HL-60/S4 (cell line): Measurements from ENCODE around the gene RD3L.

Experiments used
- in situ Hi-C: fragments of 300-500 bp; cut with MboI; formaldehyde crosslinking; loops from 2 replicates; pipeline ENCODE4 v1.14.3; 2022; ENCODE audit warnings: low sequenced_read_pairs

RD3L gene

DNA sequence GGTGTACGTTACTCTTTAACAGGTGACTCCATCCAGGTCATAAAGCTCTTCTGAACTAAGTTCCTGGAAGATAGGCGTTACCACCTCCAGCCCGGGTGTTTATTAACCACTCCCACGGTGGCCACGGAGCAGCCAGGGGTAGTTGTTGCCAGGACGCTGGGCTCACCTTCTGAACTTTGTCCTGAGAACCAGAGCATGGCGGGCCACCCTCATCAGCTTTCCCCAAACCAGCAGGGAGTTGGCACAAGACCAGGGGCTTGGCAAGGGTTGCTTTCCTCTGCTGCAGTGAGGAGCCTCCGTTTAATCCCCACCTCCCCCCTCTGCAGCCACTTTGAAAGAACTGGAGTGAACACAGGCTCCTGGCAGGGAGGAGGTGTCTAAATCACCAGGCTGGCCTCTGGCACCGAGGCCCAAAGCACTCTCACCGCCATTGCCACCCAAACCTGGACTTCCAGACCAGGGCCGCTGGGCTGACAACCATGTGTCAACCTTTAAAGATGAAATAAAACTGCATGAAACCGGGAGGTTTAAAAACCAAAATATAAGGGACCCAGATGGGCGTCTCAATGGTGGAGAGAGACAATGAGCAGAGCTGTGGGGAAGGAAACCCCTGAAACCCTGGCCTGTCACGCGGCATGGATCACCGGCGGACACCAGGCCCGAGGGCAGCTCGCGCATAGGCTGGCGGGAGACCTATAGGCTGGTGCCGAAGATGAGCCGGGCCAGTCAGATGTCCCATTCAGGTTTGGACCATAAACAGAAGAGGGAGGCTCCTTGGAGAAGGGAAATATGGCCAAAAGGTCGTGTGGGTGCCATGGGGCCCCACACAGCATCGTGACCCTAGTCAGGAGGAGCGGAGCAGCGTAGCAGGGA lies 45.0 kb downstream of the RD3L start:
- in situ Hi-C loops: no loop called here

DNA sequence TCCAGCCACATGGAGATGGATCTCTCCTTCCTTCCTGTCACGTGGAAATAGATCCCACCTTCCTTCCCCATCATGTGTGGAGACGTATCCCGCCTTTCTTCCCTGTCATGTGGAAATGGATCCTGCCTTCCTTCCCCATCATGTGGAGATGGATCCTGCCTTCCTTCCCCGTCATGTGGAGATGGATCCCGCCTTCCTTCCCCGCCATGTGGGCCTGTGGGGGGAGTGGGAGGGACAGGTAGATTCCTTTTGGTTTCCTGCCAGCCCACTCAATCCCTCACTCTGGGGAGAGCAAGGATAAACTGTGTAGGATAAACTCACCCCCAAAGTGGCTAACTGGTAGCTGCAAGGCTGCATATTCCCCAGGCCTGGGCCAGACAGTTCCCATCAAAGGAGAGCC lies 45.8 kb downstream of the RD3L start:
- in situ Hi-C loops: no loop called here

DNA sequence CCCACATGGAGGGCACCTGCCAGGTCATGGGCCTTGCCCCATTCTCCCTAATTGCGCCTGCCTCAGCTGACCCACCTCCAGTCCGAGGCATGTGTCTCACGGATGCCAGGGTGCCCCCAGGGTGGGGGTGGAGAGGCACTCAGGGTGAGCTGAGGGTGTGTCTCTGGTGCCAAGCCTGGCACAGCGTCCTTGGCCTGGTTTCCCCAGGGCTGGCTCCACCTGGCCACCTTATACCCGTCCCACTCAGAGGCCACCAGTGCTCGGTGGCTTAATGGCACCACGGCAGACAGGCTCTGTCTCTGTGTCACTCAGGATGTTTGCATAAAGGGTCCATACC lies 47.6 kb downstream of the RD3L start:
- in situ Hi-C loops: no loop called here

DNA sequence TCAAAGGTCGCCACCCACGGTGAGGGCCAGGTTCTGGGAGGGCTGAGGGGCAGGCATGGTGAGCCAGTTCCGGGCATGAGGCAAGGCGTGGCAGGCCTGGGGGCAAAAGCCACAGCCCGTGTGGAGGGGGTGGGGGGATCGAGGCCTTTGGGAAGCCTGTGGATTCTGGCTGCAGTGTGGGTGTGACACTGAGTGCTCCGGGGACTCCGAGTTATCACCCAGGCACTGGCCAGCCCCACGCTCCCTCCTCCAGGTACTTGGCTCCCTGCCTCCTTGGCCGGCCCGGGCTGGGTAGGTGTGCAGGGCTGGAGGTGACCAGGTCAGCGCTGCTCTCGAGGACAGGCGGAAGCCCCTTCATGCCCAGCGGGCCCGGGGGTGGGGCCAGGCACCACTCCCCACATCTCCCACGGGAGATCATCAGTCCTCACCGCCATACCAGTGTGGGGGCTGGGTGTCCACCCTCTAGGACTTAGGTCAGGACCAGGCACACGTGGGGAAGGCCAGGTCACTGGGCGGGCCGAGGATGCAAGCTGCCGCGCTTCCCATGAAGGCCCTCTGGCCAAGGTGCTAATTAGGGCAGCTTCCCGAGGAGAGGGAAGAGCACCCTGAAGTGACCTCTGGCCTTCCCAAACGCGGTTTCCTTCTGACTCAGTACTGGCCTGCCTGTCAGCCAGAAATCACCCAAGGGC lies 48.2 kb downstream of the RD3L start:
- in situ Hi-C loops: no loop called here

DNA sequence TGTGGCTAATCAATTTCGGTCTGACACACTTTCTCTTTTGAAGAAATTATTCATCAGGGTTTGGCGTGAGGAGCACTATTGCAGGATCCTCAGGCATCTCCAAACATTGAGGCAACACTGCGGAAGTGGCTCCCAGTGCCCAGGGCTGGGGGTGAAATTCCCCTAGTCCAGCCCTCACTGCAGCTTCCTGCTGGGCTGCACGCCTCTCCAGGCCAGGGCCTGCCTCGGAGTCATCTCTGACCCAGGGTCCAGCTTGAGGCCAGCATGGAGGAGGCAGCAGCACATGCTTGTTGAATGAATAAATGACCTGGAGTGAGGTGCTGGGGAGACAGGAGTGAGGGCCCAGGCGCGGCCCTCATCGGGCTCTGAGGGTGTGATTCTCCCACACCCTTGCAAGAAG lies 50.1 kb downstream of the RD3L start:
- in situ Hi-C loops: no loop called here

DNA sequence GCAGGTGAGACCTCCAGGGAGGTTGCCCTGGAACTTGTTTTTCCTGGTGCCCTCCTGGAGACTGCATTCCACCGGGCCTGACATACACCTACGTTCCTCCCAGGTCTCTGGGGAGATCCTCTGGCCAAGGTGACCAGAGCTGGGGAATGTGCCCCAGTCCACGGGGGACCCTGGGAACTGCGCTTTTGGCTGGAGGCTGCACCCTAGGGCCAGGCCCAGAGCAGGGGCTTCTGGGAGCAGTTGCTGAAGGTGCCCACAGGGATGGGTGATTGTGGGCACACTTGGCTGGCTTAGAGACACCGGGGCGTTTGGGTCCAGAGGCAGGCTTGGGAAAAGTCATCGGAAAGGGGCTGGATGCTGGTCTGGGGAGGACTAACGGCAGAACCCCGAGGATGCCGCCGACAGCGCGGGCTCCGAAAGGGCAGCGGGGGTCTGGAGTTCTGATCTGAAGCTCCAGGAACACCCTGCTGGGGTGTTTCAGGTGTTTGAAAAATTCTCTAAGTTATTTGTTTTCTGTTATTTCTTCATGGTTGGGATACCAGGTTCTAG lies 50.6 kb downstream of the RD3L start:
- in situ Hi-C loops: no loop called here

DNA sequence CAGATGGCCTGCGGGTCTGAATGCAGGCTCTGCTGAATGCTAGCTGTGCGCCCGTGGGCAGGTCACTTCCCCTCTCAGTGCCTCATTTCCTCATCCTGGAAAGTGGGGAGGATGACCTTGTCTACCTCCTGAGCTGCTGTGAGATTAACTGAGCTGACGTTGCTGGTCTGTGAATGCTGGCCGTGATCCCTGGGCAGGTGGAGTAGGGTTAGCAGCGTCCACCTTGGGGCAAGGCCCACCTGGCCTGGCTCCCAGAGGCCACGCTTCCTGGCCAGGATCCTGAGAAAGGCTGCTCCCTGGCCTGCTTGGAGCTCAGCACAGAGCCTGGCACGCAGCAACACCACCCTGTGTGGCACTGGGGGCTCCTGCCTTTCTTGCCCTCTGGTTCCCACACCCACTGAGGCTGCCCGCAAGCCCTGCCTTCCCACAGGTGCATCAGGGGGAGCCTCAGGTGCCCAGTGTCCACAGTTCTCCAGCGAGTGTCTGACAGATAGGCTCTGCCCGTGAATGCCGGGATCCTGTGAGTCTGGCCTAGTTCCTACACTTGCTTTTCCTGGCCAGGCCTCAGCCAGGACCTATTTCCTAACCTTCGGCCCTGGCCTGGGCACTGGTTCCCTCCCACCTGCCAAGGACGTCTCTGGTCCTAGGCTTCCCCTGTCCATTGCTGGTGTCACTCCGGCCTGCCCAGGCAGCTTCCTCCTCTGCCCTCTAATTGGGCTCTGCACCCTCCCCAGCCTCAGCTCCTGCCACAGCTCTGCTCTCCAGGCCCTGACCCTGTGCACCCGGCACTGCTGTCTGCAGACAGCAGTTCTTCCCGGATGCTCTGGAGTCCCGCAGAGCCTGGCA lies 51.3 kb downstream of the RD3L start:
- in situ Hi-C loops: no loop called here
